ENCODE results near the gene TRAPPC10.
"Not testable (repeated sequence)": the region's sequence is repeated elsewhere in the genome, so short reads cannot be mapped to it uniquely, and the experiment has no call there.

TRAPPC10 gene

DNA sequence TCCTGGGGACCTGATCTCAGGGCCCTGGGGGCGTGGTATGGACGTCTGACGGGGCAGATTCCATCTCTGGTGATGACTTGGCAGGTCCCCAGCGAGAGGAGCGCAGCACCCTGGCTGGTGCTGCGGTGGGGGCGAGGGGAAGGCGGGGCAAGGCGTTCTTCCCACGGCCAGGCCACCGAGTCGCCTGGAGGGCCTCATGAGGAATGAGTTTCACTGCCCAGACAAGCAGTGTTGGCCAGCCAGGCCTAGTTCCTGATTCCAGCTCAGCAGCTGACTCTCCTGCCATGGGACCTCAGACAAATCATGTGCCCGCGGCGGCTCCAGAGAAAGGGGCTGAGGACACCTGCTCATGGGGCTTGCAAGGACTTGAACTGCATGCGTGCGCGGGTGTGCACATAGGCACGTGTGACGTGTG lies 142.7 kb downstream of the TRAPPC10 start:
- DNase-seq = not testable (repeated sequence)

DNA sequence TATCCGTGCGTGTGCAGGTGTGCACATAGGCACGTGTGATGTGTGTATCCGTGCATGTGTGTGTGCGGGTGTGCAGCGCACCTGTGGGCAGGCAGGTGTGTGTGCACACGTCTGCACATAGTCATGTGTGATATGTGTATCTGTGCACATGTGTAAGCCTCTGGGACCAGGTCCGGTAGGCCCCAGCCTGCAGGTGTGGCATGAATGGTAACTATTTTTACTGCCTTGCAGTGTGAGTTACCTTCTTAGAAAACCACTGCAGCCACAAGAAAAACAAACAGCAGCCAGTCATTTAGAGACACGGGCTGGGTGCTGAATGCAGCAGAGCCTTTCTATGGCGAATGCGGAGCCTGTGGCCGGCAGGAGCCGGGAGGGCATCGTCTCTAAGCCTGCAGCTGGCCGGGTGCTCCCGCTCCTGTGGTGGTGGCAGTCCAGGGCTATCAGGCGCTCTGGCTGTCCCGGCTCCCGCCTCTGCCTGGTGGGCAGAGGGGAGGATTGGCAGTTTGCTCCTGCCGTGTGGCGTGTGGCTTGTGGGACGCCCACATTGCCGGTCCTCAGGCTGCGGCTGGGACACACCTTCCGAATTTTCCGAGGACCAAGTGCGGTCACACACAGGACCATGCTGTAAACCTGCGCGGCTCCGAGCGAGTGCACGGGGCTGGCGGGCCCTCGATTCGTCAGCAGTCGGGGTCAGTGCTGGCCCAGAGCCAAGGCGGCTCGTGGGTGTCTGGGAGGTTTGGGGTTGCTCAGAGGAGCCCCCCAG lies 143.3 kb downstream of the TRAPPC10 start:
- not testable (repeated sequence) for DNase-seq

DNA sequence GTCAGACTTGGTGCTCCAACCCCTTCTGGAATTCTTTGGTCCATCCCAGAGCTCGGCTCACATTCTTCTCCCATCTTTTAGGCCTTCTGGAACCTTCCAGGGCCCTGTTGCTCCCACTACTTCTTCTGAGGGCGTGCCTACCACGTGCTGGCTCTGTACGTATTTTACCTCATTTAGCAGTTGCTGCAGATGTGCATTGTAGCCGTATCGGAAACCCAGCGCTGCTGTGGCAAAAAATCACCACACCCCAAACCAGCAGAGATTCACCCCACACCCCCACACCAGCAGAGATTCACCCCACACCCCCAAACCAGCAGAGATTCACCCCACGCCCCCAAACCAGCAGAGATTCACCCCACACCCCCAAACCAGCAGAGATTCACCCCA lies 143.9 kb downstream of the TRAPPC10 start:
- DNase-seq = not testable (repeated sequence)
